ENCODE results near the gene SMARCA2.

The SMARCA2 gene

GRCh38 chr9:2173861-2174260 lies 158.7 kb downstream of the SMARCA2 start:
- no peak for DNase-seq
- in situ Hi-C loops (cut with HindIII; ENCODE audit: low pct_ligation_motif_present, low sequenced_read_pairs) = no loop called here
- H3K27me3 ChIP-seq (replicated peaks) = no peaks in the 10 kb centered on the region
- no peaks in the 10 kb centered on the region for H3K36me3 ChIP-seq (replicated peaks)
- no peak overlapping the region for H3K27ac ChIP-seq
- no peak overlapping the region for H3K4me3 ChIP-seq (ENCODE audit: low read depth, low read length)
- TF ChIP-seq CTCF (IDR thresholded peaks at IDR 0.05; ENCODE audit: low read depth, low read length, missing control alignments) = no peak

GRCh38 chr9:2174306-2174705 lies 159.2 kb downstream of the SMARCA2 start:
- in situ Hi-C loops (cut with HindIII; ENCODE audit: low pct_ligation_motif_present, low sequenced_read_pairs) = no loop called here
- H3K36me3 ChIP-seq (replicated peaks) = no peaks in the 10 kb centered on the region
- no peak for DNase-seq

GRCh38 chr9:2174911-2175310 lies 159.8 kb downstream of the SMARCA2 start:
- DNase-seq = no peak
- no peaks in the 10 kb centered on the region for H3K27me3 ChIP-seq (replicated peaks)
- no peaks in the 10 kb centered on the region for H3K36me3 ChIP-seq (replicated peaks)
- no peak for TF ChIP-seq CTCF (IDR thresholded peaks at IDR 0.05; ENCODE audit: low read depth, low read length, missing control alignments)
- H3K27ac ChIP-seq = no peak overlapping the region
- in situ Hi-C loops (cut with HindIII; ENCODE audit: low pct_ligation_motif_present, low sequenced_read_pairs) = no loop called here
- no peak overlapping the region for H3K4me3 ChIP-seq (ENCODE audit: low read depth, low read length)

More at GRCh38 chr9:2174306-2174705, 159.2 kb downstream of the SMARCA2 start:
- Histone ChIP-seq H3K27me3 (replicated peaks) (no peaks in the 10 kb centered on the region), H3K4me3 (ENCODE audit: low read depth, low read length) (no peak overlapping the region), H3K27ac (no peak overlapping the region)
- no peak for TF ChIP-seq CTCF (IDR thresholded peaks at IDR 0.05; ENCODE audit: low read depth, low read length, missing control alignments)

- no peaks in the 10 kb centered on the region for H3K27me3 ChIP-seq (replicated peaks)
- H3K27ac ChIP-seq = no peak overlapping the region
- no peak overlapping the region for H3K4me3 ChIP-seq (ENCODE audit: low read depth, low read length)
- H3K36me3 ChIP-seq (replicated peaks) = no peaks in the 10 kb centered on the region
- TF ChIP-seq CTCF (IDR thresholded peaks at IDR 0.05; ENCODE audit: low read depth, low read length, missing control alignments) = no peak
- in situ Hi-C loops (cut with HindIII; ENCODE audit: low pct_ligation_motif_present, low sequenced_read_pairs) = no loop called here
- no peak for DNase-seq
Observed at GRCh38 chr9:2177121-2177520, 162.0 kb downstream of the SMARCA2 start.

- no peaks in the 10 kb centered on the region for H3K27me3 ChIP-seq (replicated peaks)
- no peak overlapping the region for H3K27ac ChIP-seq
Observed at GRCh38 chr9:2178034-2178734, 163.0 kb downstream of the SMARCA2 start.

More at GRCh38 chr9:2178034-2178734, 163.0 kb downstream of the SMARCA2 start:
- TF ChIP-seq CTCF (IDR thresholded peaks at IDR 0.05; ENCODE audit: low read depth, low read length, missing control alignments) = no peak
- no peak for DNase-seq
- in situ Hi-C loops (cut with HindIII; ENCODE audit: low pct_ligation_motif_present, low sequenced_read_pairs) = no loop called here
- Histone ChIP-seq H3K4me3 (ENCODE audit: low read depth, low read length) (no peak overlapping the region), H3K36me3 (replicated peaks) (no peaks in the 10 kb centered on the region)

Measured in brain microvascular endothelial cell (primary cell).